Measurements from ENCODE around the gene TNS3. TPM values are rescaled to one million over a fixed set of nuclear protein-coding genes. Genes with fewer than 3 reads are reported as not detected.

Gene TNS3
- polyA plus RNA-seq, 1 of the 3 experiments (the other 2 are of a cell fraction), result 72.3 TPM

DNA sequence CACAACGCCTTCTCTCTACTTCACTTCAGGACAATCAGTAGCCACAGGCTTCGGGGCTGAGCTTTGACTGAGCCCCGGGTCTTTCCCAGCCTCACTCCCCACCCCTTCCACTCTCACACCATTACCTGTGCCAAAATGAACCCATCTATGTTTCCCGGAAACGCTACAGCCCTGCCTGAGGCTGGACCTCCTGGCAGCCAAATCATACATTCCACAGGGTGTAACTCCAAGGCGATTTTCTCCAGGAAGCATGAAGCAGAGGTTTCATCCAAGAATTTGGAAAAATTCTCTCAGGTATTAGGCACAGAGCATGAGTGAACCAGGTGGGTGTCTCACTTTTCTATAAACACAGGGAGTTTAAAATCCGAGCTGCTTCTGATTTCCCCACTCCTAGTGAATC lies 286.3 kb downstream of the TNS3 start:
- no peaks in the 10 kb centered on the region for H4K20me1 ChIP-seq (ENCODE audit: insufficient read depth)
- TF ChIP-seq TCF12 (IDR thresholded peaks at IDR 0.05) (no peak), IRF3 (IDR thresholded peaks at IDR 0.05; ENCODE audit: low read depth, low read length) (no peak), NFIC (IDR thresholded peaks at IDR 0.05; ENCODE audit: borderline replicate concordance) (no peak), PBX3 (IDR thresholded peaks at IDR 0.05) (no peak)
- TF ChIP-seq, protein P1, sequence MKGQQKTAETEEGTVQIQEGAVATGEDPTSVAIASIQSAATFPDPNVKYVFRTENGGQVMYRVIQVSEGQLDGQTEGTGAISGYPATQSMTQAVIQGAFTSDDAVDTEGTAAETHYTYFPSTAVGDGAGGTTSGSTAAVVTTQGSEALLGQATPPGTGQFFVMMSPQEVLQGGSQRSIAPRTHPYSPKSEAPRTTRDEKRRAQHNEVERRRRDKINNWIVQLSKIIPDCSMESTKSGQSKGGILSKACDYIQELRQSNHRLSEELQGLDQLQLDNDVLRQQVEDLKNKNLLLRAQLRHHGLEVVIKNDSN (IDR thresholded peaks at IDR 0.05; ENCODE audit: borderline replicate concordance, low read depth), result no peak
- H3F3A ChIP-seq (replicated peaks; ENCODE audit: insufficient read depth), result peaks cover 27% of the 10 kb centered on the region
- H3K79me2 ChIP-seq (ENCODE audit: insufficient read depth), result no peaks in the 10 kb centered on the region
- no peak for DNase-seq
- H3K4me1 ChIP-seq (ENCODE audit: control insufficient read depth in 1 of 2, insufficient read depth in 2 of 2, low read depth in 1 of 2, low read length in 1 of 2), result peaks cover 8 to 24% of the 10 kb centered on the region in 2 experiments
- H3K9me2 ChIP-seq, result no peaks in the 10 kb centered on the region
- WGBS (ENCODE audit: low lambda C conversion rate), result 94% methylated on average over 7 of the region's 7 CpGs
- ChIA-PET CTCF (interaction anchor here (0.9 to 4.4 kb wide), 3 partner anchors 17 to 140 kb away, joined by 3 to 20 read pairs (median 6); no protein-coding TSS in a partner anchor), POLR2A (no interaction called here)
- no peaks in the 10 kb centered on the region for H3K27me3 ChIP-seq (ENCODE audit: insufficient read depth)
- H3K9ac ChIP-seq, result no peak overlapping the region
- H2AFZ ChIP-seq (ENCODE audit: low read depth), result no peak overlapping the region
- no peaks in the 10 kb centered on the region for H3K9me3 ChIP-seq
- H3K27ac ChIP-seq (ENCODE audit: low read depth in 2 of 2, low read length in 1 of 2), result no peak overlapping the region
- H3K4me2 ChIP-seq, result no peak overlapping the region
- H3K4me3 ChIP-seq (ENCODE audit: low read depth in 2 of 2, low read length in 1 of 2), result no peak overlapping the region
- peaks cover 42 to 84% of the 10 kb centered on the region in 2 experiments for H3K36me3 ChIP-seq (replicated peaks in 1 of 2; ENCODE audit: control insufficient read depth in 1 of 2, insufficient read depth in 2 of 2, low read length in 1 of 2)

- H2AFZ ChIP-seq (ENCODE audit: low read depth), result no peak overlapping the region
- H3K4me3 ChIP-seq (ENCODE audit: low read depth in 2 of 2, low read length in 1 of 2), result no peak overlapping the region
- WGBS (ENCODE audit: low lambda C conversion rate), result 90% methylated on average over 4 of the region's 4 CpGs
- H3K9me3 ChIP-seq, result no peaks in the 10 kb centered on the region
- no peak overlapping the region for H3K4me2 ChIP-seq
- no peaks in the 10 kb centered on the region for H4K20me1 ChIP-seq (ENCODE audit: insufficient read depth)
- H3K36me3 ChIP-seq (replicated peaks in 1 of 2; ENCODE audit: control insufficient read depth in 1 of 2, insufficient read depth in 2 of 2, low read length in 1 of 2), result peaks cover 51 to 84% of the 10 kb centered on the region in 2 experiments
- H3K9ac ChIP-seq, result no peak overlapping the region
- H3K79me2 ChIP-seq (ENCODE audit: insufficient read depth), result no peaks in the 10 kb centered on the region
- DNase-seq, result no peak
- no peak overlapping the region for H3K27ac ChIP-seq (ENCODE audit: low read depth in 2 of 2, low read length in 1 of 2)
- CTCF ChIA-PET, result interaction anchor here (1.0 to 4.4 kb wide), 4 partner anchors 21 to 524 kb away, joined by 3 to 20 read pairs (median 6); no protein-coding TSS in a partner anchor
- H3K9me2 ChIP-seq, result no peaks in the 10 kb centered on the region
- H3K27me3 ChIP-seq (ENCODE audit: insufficient read depth), result no peaks in the 10 kb centered on the region
- POLR2A ChIA-PET, result no interaction called here
- peaks cover 31% of the 10 kb centered on the region for H3F3A ChIP-seq (replicated peaks; ENCODE audit: insufficient read depth)
- H3K4me1 ChIP-seq (ENCODE audit: control insufficient read depth in 1 of 2, insufficient read depth in 2 of 2, low read depth in 1 of 2, low read length in 1 of 2), result peaks cover 8 to 24% of the 10 kb centered on the region in 2 experiments
- TF ChIP-seq YY1 (IDR thresholded peaks at IDR 0.05; ENCODE audit: low read depth), result no peak
- no peak for TF ChIP-seq REST (IDR thresholded peaks at IDR 0.05; ENCODE audit: low read depth, low read length)
- no peak for TF ChIP-seq POLR2AphosphoS5 (IDR thresholded peaks at IDR 0.05; ENCODE audit: low read depth, low read length)
- TF ChIP-seq SIN3A (IDR thresholded peaks at IDR 0.05; ENCODE audit: borderline replicate concordance, low read depth, low read length), result no peak
- no peak for TF ChIP-seq NFIC (IDR thresholded peaks at IDR 0.05; ENCODE audit: borderline replicate concordance)
- no peak for TF ChIP-seq ELF1 (IDR thresholded peaks at IDR 0.05)
- no peak for TF ChIP-seq SMC3 (IDR thresholded peaks at IDR 0.05; ENCODE audit: low read depth, low read length)
- TF ChIP-seq RCOR1 (IDR thresholded peaks at IDR 0.05; ENCODE audit: low read length), result no peak
- TF ChIP-seq, protein P1 (IDR thresholded peaks at IDR 0.05; ENCODE audit: borderline replicate concordance, low read depth), result no peak
- no peak for TF ChIP-seq GATA2 (CRISPR knock-in tag; IDR thresholded peaks at IDR 0.05)
- TF ChIP-seq RFX5 (IDR thresholded peaks at IDR 0.05; ENCODE audit: low read length), result no peak
- no peak for TF ChIP-seq PBX3 (IDR thresholded peaks at IDR 0.05)
- no peak for TF ChIP-seq MAX (IDR thresholded peaks at IDR 0.05; ENCODE audit: low read depth)
- no peak for TF ChIP-seq RAD21 (IDR thresholded peaks at IDR 0.05; ENCODE audit: low read length)
- TF ChIP-seq FOXM1 (IDR thresholded peaks at IDR 0.05; ENCODE audit: low read depth), result no peak
- TF ChIP-seq FOXJ3 (CRISPR knock-in tag; IDR thresholded peaks at IDR 0.05), result no peak
Measured at GRCh38 chr7:47294556-47295222, 287.2 kb downstream of the TNS3 start.

All from SK-N-SH (cell line).